ENCODE results near the gene LSAMP. TPM values are rescaled to one million over a fixed set of nuclear protein-coding genes. Genes with fewer than 3 reads are reported as not detected.

Gene LSAMP
- polyA plus RNA-seq, 1 of the 3 experiments (the other 2 are of a cell fraction), result 6.6 TPM

DNA sequence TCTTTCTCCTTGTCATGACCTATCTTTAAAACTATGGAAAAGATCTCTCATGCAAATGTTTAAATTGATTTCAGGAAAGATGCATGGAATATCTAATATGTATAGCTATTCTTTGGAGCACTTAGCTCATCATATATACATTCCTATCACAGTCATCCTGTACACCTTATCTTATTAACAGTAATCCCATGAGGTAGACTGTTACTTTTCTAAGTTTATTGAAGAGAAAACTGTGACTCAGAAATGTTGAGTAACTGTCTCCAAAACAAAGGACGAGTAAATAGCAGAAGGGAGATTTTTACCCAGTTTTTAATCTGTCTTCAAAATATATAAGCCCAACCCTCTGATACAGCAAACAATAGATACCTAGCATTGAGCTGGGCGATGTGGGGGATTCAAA lies 513.7 kb downstream of the LSAMP start:
- H3K9me2 ChIP-seq, result no peaks in the 10 kb centered on the region
- 58% methylated on average over 2 of the region's 2 CpGs for WGBS (ENCODE audit: low lambda C conversion rate)
- H4K20me1 ChIP-seq (ENCODE audit: insufficient read depth), result no peaks in the 10 kb centered on the region
- H2AFZ ChIP-seq (ENCODE audit: low read depth), result no peak overlapping the region
- peaks cover 0 to 12% of the 10 kb centered on the region in 2 experiments; a peak in 1 of 4 replicates for H3K4me1 ChIP-seq (ENCODE audit: control insufficient read depth in 1 of 2, insufficient read depth in 2 of 2, low read depth in 1 of 2, low read length in 1 of 2)
- no peaks in the 10 kb centered on the region for H3F3A ChIP-seq (replicated peaks; ENCODE audit: insufficient read depth)
- no peak overlapping the region for H3K27ac ChIP-seq (ENCODE audit: low read depth in 2 of 2, low read length in 1 of 2)
- no peak overlapping the region for H3K4me3 ChIP-seq (ENCODE audit: low read depth in 2 of 2, low read length in 1 of 2)
- ChIA-PET CTCF (no interaction called here), POLR2A (no interaction called here)
- DNase-seq, result no peak
- H3K9ac ChIP-seq, result no peak overlapping the region
- H3K9me3 ChIP-seq, result no peaks in the 10 kb centered on the region
- no peaks in the 10 kb centered on the region for H3K79me2 ChIP-seq (ENCODE audit: insufficient read depth)
- TF ChIP-seq ELF1 (IDR thresholded peaks at IDR 0.05), result no peak
- no peak for TF ChIP-seq MAX (IDR thresholded peaks at IDR 0.05; ENCODE audit: low read depth)
- TF ChIP-seq POLR2AphosphoS5 (IDR thresholded peaks at IDR 0.05; ENCODE audit: low read depth, low read length), result no peak
- TF ChIP-seq RAD21 (IDR thresholded peaks at IDR 0.05; ENCODE audit: low read length), result no peak
- TF ChIP-seq TCF12 (IDR thresholded peaks at IDR 0.05), result no peak
- TF ChIP-seq NFIC (IDR thresholded peaks at IDR 0.05; ENCODE audit: borderline replicate concordance), result no peak
- no peak for TF ChIP-seq GATA2 (CRISPR knock-in tag; IDR thresholded peaks at IDR 0.05)
- TF ChIP-seq, protein P1, sequence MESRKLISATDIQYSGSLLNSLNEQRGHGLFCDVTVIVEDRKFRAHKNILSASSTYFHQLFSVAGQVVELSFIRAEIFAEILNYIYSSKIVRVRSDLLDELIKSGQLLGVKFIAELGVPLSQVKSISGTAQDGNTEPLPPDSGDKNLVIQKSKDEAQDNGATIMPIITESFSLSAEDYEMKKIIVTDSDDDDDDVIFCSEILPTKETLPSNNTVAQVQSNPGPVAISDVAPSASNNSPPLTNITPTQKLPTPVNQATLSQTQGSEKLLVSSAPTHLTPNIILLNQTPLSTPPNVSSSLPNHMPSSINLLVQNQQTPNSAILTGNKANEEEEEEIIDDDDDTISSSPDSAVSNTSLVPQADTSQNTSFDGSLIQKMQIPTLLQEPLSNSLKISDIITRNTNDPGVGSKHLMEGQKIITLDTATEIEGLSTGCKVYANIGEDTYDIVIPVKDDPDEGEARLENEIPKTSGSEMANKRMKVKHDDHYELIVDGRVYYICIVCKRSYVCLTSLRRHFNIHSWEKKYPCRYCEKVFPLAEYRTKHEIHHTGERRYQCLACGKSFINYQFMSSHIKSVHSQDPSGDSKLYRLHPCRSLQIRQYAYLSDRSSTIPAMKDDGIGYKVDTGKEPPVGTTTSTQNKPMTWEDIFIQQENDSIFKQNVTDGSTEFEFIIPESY (IDR thresholded peaks at IDR 0.05; ENCODE audit: borderline replicate concordance, low read depth), result no peak
- no peak for TF ChIP-seq REST (IDR thresholded peaks at IDR 0.05; ENCODE audit: low read depth, low read length)
- no peak for TF ChIP-seq GABPA (IDR thresholded peaks at IDR 0.05; ENCODE audit: low read depth)
- no peak for TF ChIP-seq JUND (IDR thresholded peaks at IDR 0.05)
- TF ChIP-seq TAF1 (IDR thresholded peaks at IDR 0.05; ENCODE audit: borderline replicate concordance, low read depth, low read length), result no peak
- TF ChIP-seq FOXJ3 (CRISPR knock-in tag; IDR thresholded peaks at IDR 0.05), result no peak
- TF ChIP-seq TEAD4 (IDR thresholded peaks at IDR 0.05; ENCODE audit: borderline replicate concordance, insufficient read depth), result no peak
- TF ChIP-seq USF1 (IDR thresholded peaks at IDR 0.05; ENCODE audit: borderline replicate concordance, low read depth), result no peak
- no peak for TF ChIP-seq FOXM1 (IDR thresholded peaks at IDR 0.05; ENCODE audit: low read depth)
- no peak overlapping the region for H3K4me2 ChIP-seq
- no peaks in the 10 kb centered on the region for H3K36me3 ChIP-seq (replicated peaks in 1 of 2; ENCODE audit: control insufficient read depth in 1 of 2, insufficient read depth in 2 of 2, low read length in 1 of 2)
- H3K27me3 ChIP-seq (ENCODE audit: insufficient read depth), result no peaks in the 10 kb centered on the region

Measured in SK-N-SH (cell line).